ENCODE results near the gene PDCD6IP. TPM values are rescaled to one million over a fixed set of nuclear protein-coding genes. Genes with fewer than 3 reads are reported as not detected.
A peak's percentile ranks its signal among the peaks of the same experiment; 100 is the strongest.

PDCD6IP gene
- total and polyA plus RNA-seq, 2 experiments from 2014 or later: 197 to 214 TPM

GRCh38 chr3:33858131-33858530 is 59.7 kb downstream of the PDCD6IP start:
- H3F3A ChIP-seq (ENCODE audit: insufficient read depth): peaks cover 25% of the 10 kb centered on the region
- H3K27ac ChIP-seq: no peak overlapping the region
- H3K79me2 ChIP-seq (ENCODE audit: insufficient read depth): peaks cover 13% of the 10 kb centered on the region
- no peak overlapping the region for H2AFZ ChIP-seq
- H3K27me3 ChIP-seq (replicated peaks; ENCODE audit: insufficient read depth): no peaks in the 10 kb centered on the region
- H3K9me3 ChIP-seq (ENCODE audit: low read depth): no peaks in the 10 kb centered on the region
- peaks cover 58% of the 10 kb centered on the region for H3K36me3 ChIP-seq (ENCODE audit: low read depth)
- TF ChIP-seq EZH2phosphoT487 (IDR thresholded peaks at IDR 0.05; ENCODE audit: insufficient read depth, low read depth) (no peak), EZH2 (IDR thresholded peaks at IDR 0.05; ENCODE audit: insufficient read depth, poor library complexity, severe bottlenecking) (no peak)
- H3K9me2 ChIP-seq (ENCODE audit: insufficient read depth): no peaks in the 10 kb centered on the region
- H4K20me1 ChIP-seq (ENCODE audit: insufficient read depth): no peaks in the 10 kb centered on the region
- H3K4me1 ChIP-seq (ENCODE audit: insufficient read depth): peaks cover 22% of the 10 kb centered on the region
- no peak overlapping the region for H3K9ac ChIP-seq
- WGBS, 2 experiments (ENCODE audit: low coverage in 1 of 2, low lambda C conversion rate in 2 of 2, missing lambda C conversion rate in 2 of 2): 94 to 98% methylated on average over 4 of the region's 4 CpGs
- no peak overlapping the region for H3K4me2 ChIP-seq (ENCODE audit: unreplicated experiment)
- in situ Hi-C loops (cut with MboI): no loop called here
- no peak overlapping the region for H3K4me3 ChIP-seq
- peak; percentile 28 for DNase-seq

GRCh38 chr3:33860373-33861050 is 62.1 kb downstream of the PDCD6IP start:
- Histone ChIP-seq H3K9ac (no peak overlapping the region), H3K79me2 (ENCODE audit: insufficient read depth) (peaks cover 16% of the 10 kb centered on the region), H3K4me3 (no peak overlapping the region), H3K27me3 (replicated peaks; ENCODE audit: insufficient read depth) (no peaks in the 10 kb centered on the region), H3K27ac (no peak overlapping the region), H3K4me1 (ENCODE audit: insufficient read depth) (peaks cover 6% of the 10 kb centered on the region), H3K9me3 (ENCODE audit: low read depth) (no peaks in the 10 kb centered on the region), H3K36me3 (ENCODE audit: low read depth) (peaks cover 65% of the 10 kb centered on the region), H3F3A (ENCODE audit: insufficient read depth) (peaks cover 7% of the 10 kb centered on the region), H2AFZ (no peak overlapping the region), H3K4me2 (ENCODE audit: unreplicated experiment) (no peak overlapping the region), H3K9me2 (ENCODE audit: insufficient read depth) (no peaks in the 10 kb centered on the region), H4K20me1 (ENCODE audit: insufficient read depth) (no peaks in the 10 kb centered on the region)
- in situ Hi-C loops (cut with MboI): no loop called here
- TF ChIP-seq EZH2phosphoT487 (IDR thresholded peaks at IDR 0.05; ENCODE audit: insufficient read depth, low read depth): no peak
- TF ChIP-seq EZH2 (IDR thresholded peaks at IDR 0.05; ENCODE audit: insufficient read depth, poor library complexity, severe bottlenecking): no peak
- WGBS, 2 experiments (ENCODE audit: low coverage in 1 of 2, low lambda C conversion rate in 2 of 2, missing lambda C conversion rate in 2 of 2): 78 to 84% methylated on average over 4 of the region's 4 CpGs
- no peak for DNase-seq

GRCh38 chr3:33865133-33865532 is 66.7 kb downstream of the PDCD6IP start:
- in situ Hi-C loops (cut with MboI): no loop called here

GRCh38 chr3:33868309-33868708 is 69.9 kb downstream of the PDCD6IP start:
- no peaks in the 10 kb centered on the region for H4K20me1 ChIP-seq (ENCODE audit: insufficient read depth)
- H3K4me2 ChIP-seq (ENCODE audit: unreplicated experiment): no peak overlapping the region
- DNase-seq: no peak
- peaks cover 11% of the 10 kb centered on the region for H3F3A ChIP-seq (ENCODE audit: insufficient read depth)
- in situ Hi-C loops (cut with MboI): no loop called here
- 0 out of 2 replicates have a peak, but pooled peaks cover 3% of the 10 kb centered on the region for H3K79me2 ChIP-seq (ENCODE audit: insufficient read depth)
- no peak overlapping the region for H2AFZ ChIP-seq
- no peaks in the 10 kb centered on the region for H3K27me3 ChIP-seq (replicated peaks; ENCODE audit: insufficient read depth)
- peaks cover 9% of the 10 kb centered on the region; the same call in 1 of the 2 replicates for H3K4me1 ChIP-seq (ENCODE audit: insufficient read depth)
- no peak overlapping the region for H3K4me3 ChIP-seq
- peaks cover 42% of the 10 kb centered on the region for H3K36me3 ChIP-seq (ENCODE audit: low read depth)
- H3K9ac ChIP-seq: no peak overlapping the region
- TF ChIP-seq EZH2phosphoT487 (IDR thresholded peaks at IDR 0.05; ENCODE audit: insufficient read depth, low read depth) (no peak), EZH2 (IDR thresholded peaks at IDR 0.05; ENCODE audit: insufficient read depth, poor library complexity, severe bottlenecking) (no peak)
- H3K27ac ChIP-seq: no peak overlapping the region
- no peaks in the 10 kb centered on the region for H3K9me3 ChIP-seq (ENCODE audit: low read depth)
- WGBS, 2 experiments (ENCODE audit: low coverage in 1 of 2, low lambda C conversion rate in 2 of 2, missing lambda C conversion rate in 2 of 2): 36 to 48% methylated on average over 1 of the region's 1 CpG
- no peaks in the 10 kb centered on the region for H3K9me2 ChIP-seq (ENCODE audit: insufficient read depth)

More at GRCh38 chr3:33865133-33865532, 66.7 kb downstream of the PDCD6IP start:
- no peak for DNase-seq
- TF ChIP-seq EZH2 (IDR thresholded peaks at IDR 0.05; ENCODE audit: insufficient read depth, poor library complexity, severe bottlenecking): no peak
- no peak for TF ChIP-seq EZH2phosphoT487 (IDR thresholded peaks at IDR 0.05; ENCODE audit: insufficient read depth, low read depth)
- Histone ChIP-seq H2AFZ (no peak overlapping the region), H3K79me2 (ENCODE audit: insufficient read depth) (0 out of 2 replicates have a peak, but pooled peaks cover 12% of the 10 kb centered on the region), H3K27me3 (replicated peaks; ENCODE audit: insufficient read depth) (no peaks in the 10 kb centered on the region), H3K27ac (no peak overlapping the region), H3K4me1 (ENCODE audit: insufficient read depth) (peaks cover 9% of the 10 kb centered on the region; the same call in 1 of the 2 replicates), H3K4me2 (ENCODE audit: unreplicated experiment) (no peak overlapping the region), H4K20me1 (ENCODE audit: insufficient read depth) (no peaks in the 10 kb centered on the region), H3F3A (ENCODE audit: insufficient read depth) (peaks cover 7% of the 10 kb centered on the region), H3K9ac (no peak overlapping the region), H3K4me3 (no peak overlapping the region), H3K9me3 (ENCODE audit: low read depth) (no peaks in the 10 kb centered on the region), H3K9me2 (ENCODE audit: insufficient read depth) (no peaks in the 10 kb centered on the region), H3K36me3 (ENCODE audit: low read depth) (peaks cover 46% of the 10 kb centered on the region)
- WGBS, 2 experiments (ENCODE audit: low coverage in 1 of 2, low lambda C conversion rate in 2 of 2, missing lambda C conversion rate in 2 of 2): 89 to 92% methylated on average over 4 of the region's 4 CpGs

Data from GM23248 (cell line).